Smooth muscle cell (in vitro differentiated cells): ENCODE results near the gene CACNA1E. TPM values are rescaled to one million over a fixed set of nuclear protein-coding genes. Genes with fewer than 3 reads are reported as not detected.

Source experiments
- DNase-seq: peaks from one replicate; lab custom pipeline; 2025; ENCODE audit not compliant: unreplicated experiment; lab: John Stamatoyannopoulos, UW
- H2AFZ ChIP-seq: fragments of 200-600 bp; sonication (generic); 2 replicates; pipeline ENCODE4 v1.6.0; 2016; ENCODE audit warnings: antibody characterized with exemption, low read depth, mild to moderate bottlenecking
- H3F3A ChIP-seq: fragments of 200-600 bp; sonication (generic); 2 replicates; pipeline ENCODE4 v1.6.0; 2017; ENCODE audit warnings: antibody characterized with exemption, low read depth
- H3K27ac ChIP-seq: fragments of 200-600 bp; sonication (generic); 2 replicates; pipeline ENCODE4 v1.5.1; 2016; ENCODE audit warnings: low read depth, mild to moderate bottlenecking
- H3K27me3 ChIP-seq: fragments of 200-600 bp; sonication (generic); 2 replicates; pipeline ENCODE4 v1.6.1; 2016; ENCODE audit warnings: low read depth, mild to moderate bottlenecking
- H3K36me3 ChIP-seq: fragments of 200-600 bp; sonication (generic); 2 replicates; pipeline ENCODE4 v1.5.1; 2016; ENCODE audit warnings: low read depth
- H3K4me1 ChIP-seq: fragments of 200-600 bp; sonication (generic); 2 replicates; pipeline ENCODE4 v1.5.1; 2016; ENCODE audit warnings: low read depth
- H3K4me2 ChIP-seq: fragments of 200-600 bp; sonication (generic); 2 replicates; pipeline ENCODE4 v1.6.0; 2016; ENCODE audit warnings: mild to moderate bottlenecking
- H3K4me3 ChIP-seq: fragments of 200-600 bp; sonication (generic); 2 replicates; pipeline ENCODE4 v1.5.1; 2016; ENCODE audit warnings: mild to moderate bottlenecking
- H3K79me2 ChIP-seq: fragments of 200-600 bp; sonication (generic); 2 replicates; pipeline ENCODE4 v1.6.0; 2016; ENCODE audit warnings: low read depth, mild to moderate bottlenecking
- H3K9ac ChIP-seq: fragments of 200-600 bp; sonication (generic); 2 replicates; pipeline ENCODE4 v1.6.0; 2016; ENCODE audit warnings: low read depth
- H3K9me3 ChIP-seq: fragments of 200-600 bp; sonication (generic); replicated peaks from 2 replicates; pipeline ENCODE4 v1.5.1; 2016; ENCODE audit warnings: low read depth
- H4K20me1 ChIP-seq: fragments of 200-600 bp; sonication (generic); 2 replicates; pipeline ENCODE4 v1.6.0; 2016; ENCODE audit warnings: low read depth
- WGBS: methylation state at CpG from one replicate; pipeline ENCODE4 v1.1.7; 2016; ENCODE audit warnings: low lambda C conversion rate; 5-methylcytosine and 5-hydroxymethylcytosine counted together
- polyA plus RNA-seq: library from polyadenylated mRNA; unstranded; fragments of >200 nt; fragmentation: Nextera tagmentation; extraction: Ambion mirVana; gene quantifications from 2 replicates; pipeline ENCODE4 v1.2.1, GENCODE V29; 2016
- total RNA-seq: library from RNA; depleted of rRNA; stranded (reverse); fragments of >200 nt; gene quantifications from 2 replicates; pipeline ENCODE4 v1.2.3, GENCODE V29; 2014
- TF ChIP-seq, protein P1 (sequence below): fragments of 200-600 bp; sonication (generic); IDR thresholded peaks from 2 replicates; pipeline ENCODE4 v1.5.1; 2017; ENCODE audit warnings: borderline replicate concordance, mild to moderate bottlenecking, antibody characterized with exemption; ENCODE audit not compliant: insufficient read depth, poor library complexity, severe bottlenecking

Gene CACNA1E
- total and polyA plus RNA-seq, 2 experiments from 2014 or later, result not detected

DNA sequence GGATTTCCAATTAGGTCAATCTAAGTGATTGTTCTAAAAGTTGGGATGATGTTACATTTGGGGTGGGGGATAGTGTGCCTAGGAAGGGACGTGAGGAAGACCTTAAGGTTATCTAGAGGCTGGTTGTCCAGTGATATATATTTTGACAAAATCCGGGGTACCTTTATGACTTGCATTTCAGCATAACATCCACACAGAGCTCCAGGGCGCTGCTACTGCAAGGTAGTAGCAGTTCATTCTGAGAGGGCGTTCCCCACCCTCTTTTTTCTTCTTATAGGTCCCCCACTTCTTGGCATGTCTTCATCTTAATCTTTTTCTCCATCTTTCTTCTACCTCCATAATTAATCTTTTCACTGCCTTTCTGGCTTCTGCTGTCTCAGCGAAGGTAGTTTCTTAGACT is 161.9 kb downstream of the CACNA1E start:
- TF ChIP-seq, protein P1, sequence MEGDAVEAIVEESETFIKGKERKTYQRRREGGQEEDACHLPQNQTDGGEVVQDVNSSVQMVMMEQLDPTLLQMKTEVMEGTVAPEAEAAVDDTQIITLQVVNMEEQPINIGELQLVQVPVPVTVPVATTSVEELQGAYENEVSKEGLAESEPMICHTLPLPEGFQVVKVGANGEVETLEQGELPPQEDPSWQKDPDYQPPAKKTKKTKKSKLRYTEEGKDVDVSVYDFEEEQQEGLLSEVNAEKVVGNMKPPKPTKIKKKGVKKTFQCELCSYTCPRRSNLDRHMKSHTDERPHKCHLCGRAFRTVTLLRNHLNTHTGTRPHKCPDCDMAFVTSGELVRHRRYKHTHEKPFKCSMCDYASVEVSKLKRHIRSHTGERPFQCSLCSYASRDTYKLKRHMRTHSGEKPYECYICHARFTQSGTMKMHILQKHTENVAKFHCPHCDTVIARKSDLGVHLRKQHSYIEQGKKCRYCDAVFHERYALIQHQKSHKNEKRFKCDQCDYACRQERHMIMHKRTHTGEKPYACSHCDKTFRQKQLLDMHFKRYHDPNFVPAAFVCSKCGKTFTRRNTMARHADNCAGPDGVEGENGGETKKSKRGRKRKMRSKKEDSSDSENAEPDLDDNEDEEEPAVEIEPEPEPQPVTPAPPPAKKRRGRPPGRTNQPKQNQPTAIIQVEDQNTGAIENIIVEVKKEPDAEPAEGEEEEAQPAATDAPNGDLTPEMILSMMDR, result no peak
- DNase-seq, result no peak
- Histone ChIP-seq H3K27me3 (no peaks in the 10 kb centered on the region), H4K20me1 (no peaks in the 10 kb centered on the region), H2AFZ (no peak overlapping the region), H3K4me3 (no peak overlapping the region), H3K9ac (no peak overlapping the region), H3K9me3 (no peaks in the 10 kb centered on the region), H3K79me2 (no peaks in the 10 kb centered on the region), H3K27ac (no peak overlapping the region), H3K36me3 (no peaks in the 10 kb centered on the region), H3F3A (no peaks in the 10 kb centered on the region), H3K4me1 (no peaks in the 10 kb centered on the region), H3K4me2 (no peak overlapping the region)
- WGBS, result 87% methylated on average over 5 of the region's 5 CpGs

DNA sequence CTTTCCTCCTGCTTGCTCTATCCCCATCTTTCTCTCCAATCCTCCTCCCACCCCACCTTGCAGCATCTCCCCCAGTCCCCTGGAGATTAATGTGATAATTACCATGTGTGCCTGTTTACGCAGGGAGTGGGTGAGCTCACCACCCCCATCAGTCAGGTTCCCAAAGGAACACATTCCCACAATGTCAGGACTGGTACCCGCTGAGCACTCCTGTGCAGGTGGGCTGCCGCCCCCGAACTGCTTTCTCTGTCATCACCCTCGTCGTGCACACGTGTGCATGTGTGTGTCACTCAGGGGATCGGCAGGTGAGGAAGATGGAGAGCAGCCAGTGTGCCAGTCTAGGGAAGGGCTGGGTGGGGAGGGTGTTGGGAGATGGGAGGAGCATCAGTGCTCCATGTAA is 163.4 kb downstream of the CACNA1E start:
- Histone ChIP-seq H3K9me3 (no peaks in the 10 kb centered on the region), H3K4me1 (no peaks in the 10 kb centered on the region), H3K9ac (no peak overlapping the region), H2AFZ (no peak overlapping the region), H3K27me3 (no peaks in the 10 kb centered on the region), H3K27ac (no peak overlapping the region), H3K79me2 (no peaks in the 10 kb centered on the region), H4K20me1 (no peaks in the 10 kb centered on the region), H3K36me3 (no peaks in the 10 kb centered on the region), H3F3A (no peaks in the 10 kb centered on the region), H3K4me3 (no peak overlapping the region), H3K4me2 (no peak overlapping the region)
- 92% methylated on average over 8 of the region's 8 CpGs for WGBS
- DNase-seq, result no peak
- TF ChIP-seq, protein P1, result no peak

DNA sequence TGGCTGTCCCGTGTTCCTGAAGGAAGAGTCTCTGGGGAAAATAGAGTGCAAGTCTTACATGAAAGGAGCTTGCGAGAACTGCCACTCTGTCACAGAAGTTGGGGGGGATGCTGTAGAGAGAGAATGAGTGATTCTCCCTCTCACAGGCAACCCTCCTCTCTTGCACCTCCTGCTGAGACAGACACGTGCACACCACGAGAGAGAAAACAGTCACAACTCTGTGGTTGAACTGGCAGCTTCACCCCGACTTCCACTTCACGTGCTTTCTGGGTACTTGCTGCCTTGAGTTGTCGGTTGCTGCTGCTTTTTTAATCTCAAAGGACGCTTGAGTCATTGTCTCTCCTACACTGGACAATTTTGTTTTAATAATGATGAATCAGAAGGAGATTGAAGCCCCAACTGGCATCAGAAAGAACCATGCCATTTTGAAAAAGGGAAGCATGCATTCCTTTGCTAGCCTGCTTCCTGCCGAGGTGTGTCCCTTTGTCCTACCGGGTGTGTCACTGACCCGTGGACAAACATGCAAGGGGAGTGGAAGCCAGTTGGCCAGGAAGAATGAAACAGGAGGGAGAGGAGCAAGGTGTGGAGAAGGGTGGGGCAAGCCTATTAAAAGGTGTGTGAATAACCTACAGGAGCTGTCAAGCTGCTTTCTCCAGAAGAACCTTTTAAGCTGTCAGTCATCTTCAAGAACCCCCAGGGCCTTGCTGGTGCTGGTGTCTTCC is 164.2 kb downstream of the CACNA1E start:
- no peaks in the 10 kb centered on the region for H3K79me2 ChIP-seq
- no peak overlapping the region for H2AFZ ChIP-seq
- H3K9ac ChIP-seq, result no peak overlapping the region
- no peak overlapping the region for H3K4me2 ChIP-seq
- H3K4me1 ChIP-seq, result no peaks in the 10 kb centered on the region
- no peaks in the 10 kb centered on the region for H3K27me3 ChIP-seq
- TF ChIP-seq, protein P1, result no peak
- H3K4me3 ChIP-seq, result no peak overlapping the region
- no peaks in the 10 kb centered on the region for H3F3A ChIP-seq
- no peaks in the 10 kb centered on the region for H3K9me3 ChIP-seq
- DNase-seq, result no peak
- WGBS, result 73% methylated on average over 11 of the region's 11 CpGs
- no peaks in the 10 kb centered on the region for H3K36me3 ChIP-seq
- no peak overlapping the region for H3K27ac ChIP-seq
- no peaks in the 10 kb centered on the region for H4K20me1 ChIP-seq

DNA sequence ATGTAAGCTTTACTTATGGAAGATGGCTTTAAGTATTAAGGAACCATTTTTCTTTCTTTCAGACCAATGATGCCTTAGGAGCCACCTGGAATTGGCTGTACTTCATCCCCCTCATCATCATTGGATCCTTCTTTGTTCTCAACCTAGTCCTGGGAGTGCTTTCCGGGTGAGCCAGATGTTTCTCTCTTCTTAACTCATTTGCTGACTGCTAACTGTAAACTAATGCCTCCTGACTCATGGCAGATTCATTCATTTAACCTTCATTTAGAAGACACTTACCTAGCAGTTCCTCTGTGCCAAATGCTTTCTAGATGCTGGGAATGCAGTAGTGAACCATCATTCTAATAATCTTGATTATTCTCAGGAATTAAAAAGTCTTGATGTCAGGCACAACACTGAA is 168.0 kb downstream of the CACNA1E start:
- no peak for DNase-seq
- 63% methylated on average over 1 of the region's 1 CpG for WGBS
- Histone ChIP-seq H3K4me2 (no peak overlapping the region), H3K4me1 (no peaks in the 10 kb centered on the region), H4K20me1 (no peaks in the 10 kb centered on the region), H3K9me3 (no peaks in the 10 kb centered on the region), H3K27me3 (no peaks in the 10 kb centered on the region), H3F3A (no peaks in the 10 kb centered on the region), H3K27ac (no peak overlapping the region), H3K79me2 (no peaks in the 10 kb centered on the region), H3K36me3 (no peaks in the 10 kb centered on the region), H3K9ac (no peak overlapping the region), H3K4me3 (no peak overlapping the region), H2AFZ (no peak overlapping the region)
- TF ChIP-seq, protein P1, result no peak
